Loucy (cell line): Measurements from ENCODE around the gene CDYL2.

Experiments used
- CTCF ChIP-seq: fragments of 200-600 bp; sonication (generic); conservative IDR thresholded peaks from 2 replicates; pipeline ENCODE4 v1.5.1; 2014; ENCODE audit warnings: mild to moderate bottlenecking, antibody characterized with exemption, low read length
- EZH2phosphoT487 ChIP-seq: fragments of 200-600 bp; IDR thresholded peaks from 2 replicates; pipeline ENCODE4 v1.6.1; 2018; ENCODE audit warnings: antibody characterized with exemption, mild to moderate bottlenecking, moderate library complexity, borderline replicate concordance

GRCh38 chr16:80585764-80586163, 218.6 kb downstream of the CDYL2 start:
- TF ChIP-seq CTCF, result no peak
- no peak for TF ChIP-seq EZH2phosphoT487
